HEK293T (cell line): Measurements from ENCODE around the gene THAP11.

Experiments used
- BHLHE40 ChIP-seq: fragments of 450-650 bp; IDR thresholded peaks from 2 replicates; pipeline ENCODE4 v1.6.1; 2016; ENCODE audit warnings: mild to moderate bottlenecking, moderate library complexity, borderline replicate concordance
- FOXA1 ChIP-seq: fragments of 450-650 bp; IDR thresholded peaks from 2 replicates; pipeline ENCODE4 v1.6.1; 2016; ENCODE audit warnings: mild to moderate bottlenecking
- SUZ12 ChIP-seq: fragments of 450-650 bp; IDR thresholded peaks from 2 replicates; pipeline ENCODE4 v1.6.1; 2016; ENCODE audit warnings: mild to moderate bottlenecking
- ZNF384 ChIP-seq: fragments of 450-650 bp; IDR thresholded peaks from 2 replicates; pipeline ENCODE4 v1.6.1; 2016

- TF ChIP-seq ZNF384 (no peak), BHLHE40 (no peak), FOXA1 (no peak), SUZ12 (no peak)
Observed at GRCh38 chr16:67874372-67874771, 32.3 kb downstream of the THAP11 start.
